Esophagus muscularis mucosa (tissue), 4 donors: Measurements from ENCODE around the gene CARMIL1.

Source experiments
- EP300 ChIP-seq: sonication (generic); formaldehyde crosslinking; IDR thresholded peaks from one replicate; pipeline ENCODE4 v1.6.1; 2017; ENCODE audit warnings: antibody characterized with exemption
- POLR2A ChIP-seq: fragments of 450-650 bp; IDR thresholded peaks from one replicate; pipeline ENCODE4 v1.6.1; 2017; ENCODE audit warnings: antibody characterized with exemption, moderate library complexity, mild to moderate bottlenecking, low read depth
- TF ChIP-seq, protein P1 (sequence below), 3 experiments: fragments of 200-600 bp in 2 of 3; fragments of 450-650 bp in 1 of 3; sonication (generic) in 2 of 3; IDR thresholded peaks; one replicate each; pipeline ENCODE4 v1.5.1; 2017 to 2019; ENCODE audit warnings: antibody characterized with exemption in 3 of 3, mild to moderate bottlenecking in 2 of 3, moderate library complexity in 1 of 3

DNA sequence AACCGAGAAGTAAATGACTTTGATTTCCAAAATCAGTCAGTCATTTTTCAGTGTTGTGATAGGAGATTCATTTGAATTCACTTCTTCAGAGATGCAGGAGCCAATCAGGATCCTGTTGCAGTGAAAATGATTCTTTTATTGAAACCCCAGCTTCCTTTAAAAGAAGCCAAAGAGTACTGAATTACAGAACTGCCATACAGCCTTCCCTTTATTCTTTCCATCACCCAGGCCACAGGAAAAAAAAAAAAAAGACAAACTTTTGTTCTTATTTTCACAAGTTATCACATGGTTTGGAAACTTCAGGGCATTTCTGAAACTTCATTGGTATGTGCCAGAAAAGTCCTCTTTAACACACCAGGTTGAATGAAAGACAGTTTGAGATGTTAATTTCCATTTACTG, 1.8 kb upstream of the CARMIL1 start:
- TF ChIP-seq, protein P1, sequence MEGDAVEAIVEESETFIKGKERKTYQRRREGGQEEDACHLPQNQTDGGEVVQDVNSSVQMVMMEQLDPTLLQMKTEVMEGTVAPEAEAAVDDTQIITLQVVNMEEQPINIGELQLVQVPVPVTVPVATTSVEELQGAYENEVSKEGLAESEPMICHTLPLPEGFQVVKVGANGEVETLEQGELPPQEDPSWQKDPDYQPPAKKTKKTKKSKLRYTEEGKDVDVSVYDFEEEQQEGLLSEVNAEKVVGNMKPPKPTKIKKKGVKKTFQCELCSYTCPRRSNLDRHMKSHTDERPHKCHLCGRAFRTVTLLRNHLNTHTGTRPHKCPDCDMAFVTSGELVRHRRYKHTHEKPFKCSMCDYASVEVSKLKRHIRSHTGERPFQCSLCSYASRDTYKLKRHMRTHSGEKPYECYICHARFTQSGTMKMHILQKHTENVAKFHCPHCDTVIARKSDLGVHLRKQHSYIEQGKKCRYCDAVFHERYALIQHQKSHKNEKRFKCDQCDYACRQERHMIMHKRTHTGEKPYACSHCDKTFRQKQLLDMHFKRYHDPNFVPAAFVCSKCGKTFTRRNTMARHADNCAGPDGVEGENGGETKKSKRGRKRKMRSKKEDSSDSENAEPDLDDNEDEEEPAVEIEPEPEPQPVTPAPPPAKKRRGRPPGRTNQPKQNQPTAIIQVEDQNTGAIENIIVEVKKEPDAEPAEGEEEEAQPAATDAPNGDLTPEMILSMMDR (IDR thresholded peaks at IDR 0.05) = no peak
- no peak for TF ChIP-seq POLR2A
- no peak for TF ChIP-seq EP300
